Gastrocnemius medialis (tissue), 4 donors: ENCODE results near the gene DCN.

Experiments
- CTCF ChIP-seq, 5 experiments: fragments of 450-650 bp in 3 of 5; fragments of 200-600 bp in 2 of 5; sonication (generic) in 2 of 5; IDR thresholded peaks in 4 of 5; conservative IDR thresholded peaks in 1 of 5; 1 replicate in 4 of 5; 2 replicates in 1 of 5; pipeline ENCODE4 v1.5.1; 2016 to 2019; ENCODE audit warnings: antibody characterized with exemption in 5 of 5, mild to moderate bottlenecking in 3 of 5, moderate library complexity in 3 of 5
- POLR2A ChIP-seq, 2 donors: fragments of 450-650 bp; IDR thresholded peaks; one replicate each; pipeline ENCODE4 v1.6.1; 2017; ENCODE audit warnings: antibody characterized with exemption in 2 of 2, mild to moderate bottlenecking in 2 of 2, moderate library complexity in 2 of 2

GRCh38 chr12:91133871-91134270 is 48.7 kb downstream of the DCN start:
- no peak for TF ChIP-seq CTCF (IDR thresholded peaks at IDR 0.05 in 4 of 5, conservative IDR thresholded peaks at IDR 0.05 in 1 of 5)
- TF ChIP-seq POLR2A (IDR thresholded peaks at IDR 0.05) = no peak
